MM.1S (cell line): Measurements from ENCODE around the gene CEP250.

Experiments
- DNase-seq: peaks from one replicate; pipeline ENCODE4 v3.0.0-alpha.2; 2015
- H2AFZ ChIP-seq: fragments of 300-600 bp; sonication (generic); 2 replicates; pipeline ENCODE4 v1.6.0; 2016; ENCODE audit warnings: antibody characterized with exemption, low read length
- H3F3A ChIP-seq: fragments of 300-600 bp; sonication (generic); 2 replicates; pipeline ENCODE4 v1.6.1; 2016; ENCODE audit warnings: mild to moderate bottlenecking, antibody characterized with exemption, low read length, moderate library complexity, mixed read lengths; ENCODE audit not compliant: insufficient read depth
- H3K27ac ChIP-seq: fragments of 300-600 bp; sonication (generic); 2 replicates; pipeline ENCODE4 v1.5.1; 2016; ENCODE audit warnings: mild to moderate bottlenecking, low read length
- H3K27me3 ChIP-seq: fragments of 300-600 bp; sonication (generic); replicated peaks from 2 replicates; pipeline ENCODE4 v1.6.0; 2016; ENCODE audit warnings: low read length; ENCODE audit not compliant: insufficient read depth
- H3K36me3 ChIP-seq: fragments of 300-600 bp; sonication (generic); replicated peaks from 2 replicates; pipeline ENCODE4 v1.6.1; 2016; ENCODE audit warnings: mild to moderate bottlenecking, low read length, mixed read lengths; ENCODE audit not compliant: insufficient read depth
- H3K4me1 ChIP-seq: fragments of 300-600 bp; sonication (generic); 2 replicates; pipeline ENCODE4 v1.6.1; 2016; ENCODE audit warnings: low read length, mixed read lengths
- H3K4me2 ChIP-seq: fragments of 300-600 bp; sonication (generic); 2 replicates; pipeline ENCODE4 v1.6.0; 2016; ENCODE audit warnings: low read depth, low read length
- H3K4me3 ChIP-seq: fragments of 300-600 bp; sonication (generic); 2 replicates; pipeline ENCODE4 v1.5.1; 2016; ENCODE audit warnings: low read length, mixed read lengths
- H3K79me2 ChIP-seq: fragments of 300-600 bp; sonication (generic); 2 replicates; pipeline ENCODE4 v1.6.1; 2016; ENCODE audit warnings: mixed run types, low read length, mixed read lengths
- H3K9ac ChIP-seq: fragments of 300-600 bp; sonication (generic); 2 replicates; pipeline ENCODE4 v1.6.1; 2016; ENCODE audit warnings: low read length, mixed read lengths
- H3K9me2 ChIP-seq: fragments of 300-600 bp; sonication (generic); replicated peaks from 2 replicates; pipeline ENCODE4 v1.6.1; 2016; ENCODE audit warnings: mild to moderate bottlenecking, low read length, mixed read lengths; ENCODE audit not compliant: insufficient read depth
- H3K9me3 ChIP-seq: fragments of 300-600 bp; sonication (generic); replicated peaks from 2 replicates; pipeline ENCODE4 v1.6.1; 2016; ENCODE audit warnings: mild to moderate bottlenecking, low read length, mixed read lengths; ENCODE audit not compliant: insufficient read depth
- H4K20me1 ChIP-seq: fragments of 300-600 bp; sonication (generic); 2 replicates; pipeline ENCODE4 v1.6.1; 2016; ENCODE audit warnings: mild to moderate bottlenecking, low read length, moderate library complexity, mixed read lengths; ENCODE audit not compliant: insufficient read depth
- EZH2 ChIP-seq: fragments of 300-600 bp; sonication (generic); optimal IDR thresholded peaks from 2 replicates; pipeline ENCODE3; 2017; ENCODE audit warnings: low read depth, mild to moderate bottlenecking, antibody characterized with exemption, low read length, mixed read lengths
- EZH2phosphoT487 ChIP-seq: fragments of 300-600 bp; sonication (generic); IDR thresholded peaks from 2 replicates; pipeline ENCODE4 v1.6.1; 2018; ENCODE audit warnings: antibody characterized with exemption, low read length
- TF ChIP-seq, protein P1 (sequence below): fragments of 300-600 bp; sonication (generic); IDR thresholded peaks from 2 replicates; pipeline ENCODE4 v1.5.1; 2016; ENCODE audit warnings: antibody characterized with exemption, low read length, mixed read lengths

CEP250 gene

DNA sequence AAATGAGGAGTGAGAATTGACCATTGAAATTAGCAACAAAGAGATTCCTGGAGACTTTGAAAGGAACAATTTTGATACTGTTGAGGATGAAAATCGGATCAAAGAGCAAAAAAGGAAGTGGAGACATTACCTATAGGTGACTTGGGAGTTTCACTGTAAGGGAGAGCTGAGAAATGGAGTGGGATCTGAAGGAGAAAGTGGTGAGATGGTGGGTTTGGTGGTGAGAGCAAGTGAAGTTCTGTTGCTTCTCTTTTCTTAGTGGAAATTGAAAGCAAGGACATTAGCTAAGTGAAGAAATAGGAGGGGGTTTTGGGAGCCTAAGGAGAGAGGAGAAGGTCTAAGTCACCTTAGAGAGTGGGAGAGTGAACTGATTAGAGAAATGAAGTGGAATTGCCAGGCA, 90.7 kb downstream of the CEP250 start:
- no peak overlapping the region for H2AFZ ChIP-seq
- H3K4me1 ChIP-seq = peaks cover 4% of the 10 kb centered on the region; the same call in 1 of the 2 replicates
- no peak overlapping the region for H3K9ac ChIP-seq
- H3F3A ChIP-seq = no peaks in the 10 kb centered on the region
- no peaks in the 10 kb centered on the region for H3K36me3 ChIP-seq
- H3K9me3 ChIP-seq = no peaks in the 10 kb centered on the region
- no peak overlapping the region for H3K4me2 ChIP-seq
- DNase-seq = no peak
- no peaks in the 10 kb centered on the region for H3K27me3 ChIP-seq
- no peak overlapping the region for H3K27ac ChIP-seq
- TF ChIP-seq, protein P1, sequence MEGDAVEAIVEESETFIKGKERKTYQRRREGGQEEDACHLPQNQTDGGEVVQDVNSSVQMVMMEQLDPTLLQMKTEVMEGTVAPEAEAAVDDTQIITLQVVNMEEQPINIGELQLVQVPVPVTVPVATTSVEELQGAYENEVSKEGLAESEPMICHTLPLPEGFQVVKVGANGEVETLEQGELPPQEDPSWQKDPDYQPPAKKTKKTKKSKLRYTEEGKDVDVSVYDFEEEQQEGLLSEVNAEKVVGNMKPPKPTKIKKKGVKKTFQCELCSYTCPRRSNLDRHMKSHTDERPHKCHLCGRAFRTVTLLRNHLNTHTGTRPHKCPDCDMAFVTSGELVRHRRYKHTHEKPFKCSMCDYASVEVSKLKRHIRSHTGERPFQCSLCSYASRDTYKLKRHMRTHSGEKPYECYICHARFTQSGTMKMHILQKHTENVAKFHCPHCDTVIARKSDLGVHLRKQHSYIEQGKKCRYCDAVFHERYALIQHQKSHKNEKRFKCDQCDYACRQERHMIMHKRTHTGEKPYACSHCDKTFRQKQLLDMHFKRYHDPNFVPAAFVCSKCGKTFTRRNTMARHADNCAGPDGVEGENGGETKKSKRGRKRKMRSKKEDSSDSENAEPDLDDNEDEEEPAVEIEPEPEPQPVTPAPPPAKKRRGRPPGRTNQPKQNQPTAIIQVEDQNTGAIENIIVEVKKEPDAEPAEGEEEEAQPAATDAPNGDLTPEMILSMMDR = no peak
- no peak for TF ChIP-seq EZH2phosphoT487
- TF ChIP-seq EZH2 = no peak
- H3K4me3 ChIP-seq = no peak overlapping the region
- H3K9me2 ChIP-seq = no peaks in the 10 kb centered on the region
- H4K20me1 ChIP-seq = no peaks in the 10 kb centered on the region
- peaks cover 5% of the 10 kb centered on the region; the same call in 1 of the 2 replicates for H3K79me2 ChIP-seq

DNA sequence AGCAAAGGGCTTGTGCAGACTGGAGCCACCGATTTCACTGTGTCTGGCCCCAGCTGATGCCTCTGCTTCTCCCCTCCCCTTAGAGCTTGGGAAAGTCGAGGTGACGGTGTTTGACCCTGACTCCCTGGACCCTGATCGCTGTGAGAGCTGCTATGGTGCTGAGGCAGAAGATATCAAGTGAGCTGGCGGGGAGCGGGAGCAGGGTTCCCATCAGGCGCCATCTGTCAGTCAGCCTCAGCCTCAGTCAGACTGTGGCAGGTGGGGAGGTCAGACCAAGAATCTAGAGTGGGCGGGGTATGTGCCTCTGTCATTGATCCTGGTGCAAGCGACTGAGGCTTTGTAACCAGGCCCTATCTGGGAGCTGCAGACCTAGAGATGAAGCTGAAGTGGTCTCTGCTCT, 91.9 kb downstream of the CEP250 start:
- Histone ChIP-seq H2AFZ (no peak overlapping the region), H3F3A (no peaks in the 10 kb centered on the region), H3K36me3 (no peaks in the 10 kb centered on the region), H3K4me1 (no peaks in the 10 kb centered on the region), H3K4me3 (no peak overlapping the region), H3K79me2 (peaks cover 5% of the 10 kb centered on the region; the same call in 1 of the 2 replicates), H3K9me3 (no peaks in the 10 kb centered on the region), H3K27me3 (no peaks in the 10 kb centered on the region), H4K20me1 (no peaks in the 10 kb centered on the region), H3K9ac (no peak overlapping the region), H3K9me2 (no peaks in the 10 kb centered on the region), H3K4me2 (no peak overlapping the region), H3K27ac (no peak overlapping the region)
- DNase-seq = no peak
- TF ChIP-seq EZH2phosphoT487 = no peak
- TF ChIP-seq, protein P1 = no peak
- TF ChIP-seq EZH2 = no peak

- no peak for DNase-seq
- H3K4me2 ChIP-seq = no peak overlapping the region
- H2AFZ ChIP-seq = no peak overlapping the region
- no peaks in the 10 kb centered on the region for H3K9me2 ChIP-seq
- no peaks in the 10 kb centered on the region for H3K79me2 ChIP-seq
- no peak overlapping the region for H3K4me3 ChIP-seq
- TF ChIP-seq, protein P1 = no peak
- TF ChIP-seq EZH2 (no peak), EZH2phosphoT487 (no peak)
- H3F3A ChIP-seq = no peaks in the 10 kb centered on the region
- no peak overlapping the region for H3K9ac ChIP-seq
- no peak overlapping the region for H3K27ac ChIP-seq
- H3K9me3 ChIP-seq = no peaks in the 10 kb centered on the region
- H3K4me1 ChIP-seq = no peaks in the 10 kb centered on the region
- H3K36me3 ChIP-seq = no peaks in the 10 kb centered on the region
- no peaks in the 10 kb centered on the region for H4K20me1 ChIP-seq
- no peaks in the 10 kb centered on the region for H3K27me3 ChIP-seq
Observed at GRCh38 chr20:35551503-35551902, 96.1 kb downstream of the CEP250 start.
